ENCODE data around the gene SLC2A9.

SLC2A9 gene

DNA sequence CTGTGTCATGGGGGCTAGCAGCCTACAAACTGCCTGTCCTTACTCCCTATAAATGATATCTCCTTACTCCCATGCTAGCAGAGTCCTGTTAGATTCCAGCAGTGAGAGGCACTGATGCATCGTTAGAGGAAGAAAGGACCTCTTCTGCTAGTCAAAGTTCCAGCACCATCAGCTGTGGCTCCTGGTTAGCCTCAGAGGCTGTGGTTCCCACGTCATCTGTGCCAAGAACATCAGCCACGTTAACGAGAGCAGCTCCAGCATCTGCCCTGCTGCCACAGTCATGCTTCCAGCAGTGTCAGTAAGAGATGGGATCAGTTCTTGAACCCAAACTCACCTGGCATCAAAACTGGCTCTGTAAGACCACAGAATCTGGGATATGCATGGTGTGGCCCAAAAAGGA lies 88.5 kb downstream of the SLC2A9 start:
- no peak overlapping the region for H3K9ac ChIP-seq (ENCODE audit: low read length)
- H4K20me1 ChIP-seq (ENCODE audit: low read depth, low read length) = no peaks in the 10 kb centered on the region
- H3K4me2 ChIP-seq (ENCODE audit: low read depth, low read length, poor library complexity, severe bottlenecking) = no peak overlapping the region
- no peak overlapping the region for H3K4me3 ChIP-seq (ENCODE audit: insufficient read depth, low read length, poor library complexity, severe bottlenecking)
- H2AFZ ChIP-seq (ENCODE audit: low read depth, low read length, severe bottlenecking) = no peak overlapping the region
- H3K36me3 ChIP-seq (ENCODE audit: low read length) = no peaks in the 10 kb centered on the region
- no peaks in the 10 kb centered on the region for H3K9me3 ChIP-seq (ENCODE audit: insufficient read depth, low read length)
- no peak overlapping the region for H3K27ac ChIP-seq (ENCODE audit: low read depth, low read length)
- TF ChIP-seq, protein P1, sequence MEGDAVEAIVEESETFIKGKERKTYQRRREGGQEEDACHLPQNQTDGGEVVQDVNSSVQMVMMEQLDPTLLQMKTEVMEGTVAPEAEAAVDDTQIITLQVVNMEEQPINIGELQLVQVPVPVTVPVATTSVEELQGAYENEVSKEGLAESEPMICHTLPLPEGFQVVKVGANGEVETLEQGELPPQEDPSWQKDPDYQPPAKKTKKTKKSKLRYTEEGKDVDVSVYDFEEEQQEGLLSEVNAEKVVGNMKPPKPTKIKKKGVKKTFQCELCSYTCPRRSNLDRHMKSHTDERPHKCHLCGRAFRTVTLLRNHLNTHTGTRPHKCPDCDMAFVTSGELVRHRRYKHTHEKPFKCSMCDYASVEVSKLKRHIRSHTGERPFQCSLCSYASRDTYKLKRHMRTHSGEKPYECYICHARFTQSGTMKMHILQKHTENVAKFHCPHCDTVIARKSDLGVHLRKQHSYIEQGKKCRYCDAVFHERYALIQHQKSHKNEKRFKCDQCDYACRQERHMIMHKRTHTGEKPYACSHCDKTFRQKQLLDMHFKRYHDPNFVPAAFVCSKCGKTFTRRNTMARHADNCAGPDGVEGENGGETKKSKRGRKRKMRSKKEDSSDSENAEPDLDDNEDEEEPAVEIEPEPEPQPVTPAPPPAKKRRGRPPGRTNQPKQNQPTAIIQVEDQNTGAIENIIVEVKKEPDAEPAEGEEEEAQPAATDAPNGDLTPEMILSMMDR (IDR thresholded peaks at IDR 0.05; ENCODE audit: insufficient read depth, low read length, poor library complexity, severe bottlenecking) = no peak
- TF ChIP-seq EZH2phosphoT487 (conservative IDR thresholded peaks at IDR 0.05; ENCODE audit: low read length) = no peak
- no peaks in the 10 kb centered on the region for H3K27me3 ChIP-seq (ENCODE audit: low read length)
- no peaks in the 10 kb centered on the region for H3F3A ChIP-seq (ENCODE audit: insufficient read depth)
- no peaks in the 10 kb centered on the region for H3K79me2 ChIP-seq (ENCODE audit: insufficient read depth, low read length)
- no peaks in the 10 kb centered on the region for H3K9me2 ChIP-seq (replicated peaks; ENCODE audit: insufficient read depth, low read length)

DNA sequence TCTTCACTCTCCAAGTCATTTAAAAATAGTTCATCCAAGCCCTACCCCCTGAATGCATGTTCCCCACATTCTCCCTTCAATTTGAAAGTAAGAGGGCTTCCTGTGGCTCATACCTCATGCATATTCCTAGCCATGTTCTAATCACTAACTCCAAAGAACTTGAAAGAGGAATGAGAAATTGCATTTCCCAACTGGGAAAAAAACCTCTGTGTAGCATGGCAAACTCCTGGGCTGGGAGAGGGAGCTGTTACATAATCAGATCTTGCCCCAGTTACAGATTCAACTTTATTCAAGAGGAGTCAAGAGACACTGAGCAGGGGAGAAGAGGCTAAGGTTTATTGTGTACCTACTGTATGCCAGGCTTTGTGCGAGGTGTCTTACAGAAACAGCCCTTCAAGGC lies 90.2 kb downstream of the SLC2A9 start:
- Histone ChIP-seq H3K9me3 (ENCODE audit: insufficient read depth, low read length) (no peaks in the 10 kb centered on the region), H3K27ac (ENCODE audit: low read depth, low read length) (no peak overlapping the region), H3K4me3 (ENCODE audit: insufficient read depth, low read length, poor library complexity, severe bottlenecking) (no peak overlapping the region), H3K4me2 (ENCODE audit: low read depth, low read length, poor library complexity, severe bottlenecking) (no peak overlapping the region), H3K79me2 (ENCODE audit: insufficient read depth, low read length) (no peaks in the 10 kb centered on the region), H3K27me3 (ENCODE audit: low read length) (no peaks in the 10 kb centered on the region), H3K9ac (ENCODE audit: low read length) (no peak overlapping the region), H3F3A (ENCODE audit: insufficient read depth) (no peaks in the 10 kb centered on the region), H3K36me3 (ENCODE audit: low read length) (no peaks in the 10 kb centered on the region), H2AFZ (ENCODE audit: low read depth, low read length, severe bottlenecking) (no peak overlapping the region), H4K20me1 (ENCODE audit: low read depth, low read length) (no peaks in the 10 kb centered on the region), H3K9me2 (replicated peaks; ENCODE audit: insufficient read depth, low read length) (no peaks in the 10 kb centered on the region)
- no peak for TF ChIP-seq EZH2phosphoT487 (conservative IDR thresholded peaks at IDR 0.05; ENCODE audit: low read length)
- TF ChIP-seq, protein P1 (IDR thresholded peaks at IDR 0.05; ENCODE audit: insufficient read depth, low read length, poor library complexity, severe bottlenecking) = no peak

DNA sequence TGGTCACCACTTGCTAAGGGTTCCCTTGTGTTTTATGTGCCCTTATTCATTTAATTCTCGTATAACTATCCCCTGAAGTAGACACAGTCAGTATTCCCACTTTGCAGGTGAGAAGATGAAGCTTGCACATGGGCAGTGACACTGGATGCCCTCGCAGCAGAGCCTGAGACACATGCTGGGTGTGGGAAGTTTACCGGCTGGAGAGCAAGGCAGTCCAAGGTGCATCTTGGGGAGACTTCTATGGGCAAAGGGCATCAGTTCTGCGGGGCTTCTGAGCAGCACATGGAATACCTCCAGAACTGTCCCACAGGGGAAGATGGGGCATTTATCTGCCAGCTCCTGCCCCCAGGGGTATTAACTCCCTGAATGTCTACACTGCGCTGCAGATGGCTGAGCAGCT lies 92.2 kb downstream of the SLC2A9 start:
- Histone ChIP-seq H3K4me2 (ENCODE audit: low read depth, low read length, poor library complexity, severe bottlenecking) (no peak overlapping the region), H3F3A (ENCODE audit: insufficient read depth) (no peaks in the 10 kb centered on the region), H4K20me1 (ENCODE audit: low read depth, low read length) (no peaks in the 10 kb centered on the region), H3K79me2 (ENCODE audit: insufficient read depth, low read length) (no peaks in the 10 kb centered on the region), H3K36me3 (ENCODE audit: low read length) (no peaks in the 10 kb centered on the region), H3K27me3 (ENCODE audit: low read length) (no peaks in the 10 kb centered on the region), H3K9me2 (replicated peaks; ENCODE audit: insufficient read depth, low read length) (no peaks in the 10 kb centered on the region), H3K9ac (ENCODE audit: low read length) (no peak overlapping the region), H3K9me3 (ENCODE audit: insufficient read depth, low read length) (no peaks in the 10 kb centered on the region), H3K4me3 (ENCODE audit: insufficient read depth, low read length, poor library complexity, severe bottlenecking) (no peak overlapping the region), H3K27ac (ENCODE audit: low read depth, low read length) (no peak overlapping the region), H2AFZ (ENCODE audit: low read depth, low read length, severe bottlenecking) (no peak overlapping the region)
- no peak for TF ChIP-seq EZH2phosphoT487 (conservative IDR thresholded peaks at IDR 0.05; ENCODE audit: low read length)
- TF ChIP-seq, protein P1 (IDR thresholded peaks at IDR 0.05; ENCODE audit: insufficient read depth, low read length, poor library complexity, severe bottlenecking) = no peak

All from SU-DHL-6 (cell line).